GM04503 (cell line): Measurements from ENCODE around the gene DMXL1.
"Not testable (repeated sequence)": the region's sequence is repeated elsewhere in the genome, so short reads cannot be mapped to it uniquely, and the experiment has no call there.

Source experiments
- DNase-seq: peaks from one replicate; pipeline ENCODE4 v3.0.0-alpha.2; 2012; ENCODE audit warnings: low read depth

Gene DMXL1

DNA sequence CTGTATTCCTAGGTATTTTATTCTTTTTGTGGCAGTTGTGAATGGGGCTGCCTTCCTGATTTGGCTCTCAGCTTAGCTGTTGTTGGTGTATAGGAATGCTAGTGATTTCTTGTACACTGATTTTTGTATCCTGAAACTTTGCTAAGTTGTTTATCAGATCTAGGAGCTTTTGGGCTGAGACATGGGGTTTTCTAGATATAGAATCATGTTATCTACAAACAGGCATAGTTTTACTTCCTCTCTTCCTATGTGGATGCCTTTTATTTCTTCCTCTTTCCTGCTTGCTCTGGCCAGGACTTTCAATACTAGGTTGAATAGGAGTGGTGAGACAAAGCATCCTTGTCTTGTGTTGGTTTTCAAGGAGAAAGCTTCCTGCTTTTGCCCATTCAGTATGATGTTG, 129.9 kb downstream of the DMXL1 start:
- no peak for DNase-seq

DNA sequence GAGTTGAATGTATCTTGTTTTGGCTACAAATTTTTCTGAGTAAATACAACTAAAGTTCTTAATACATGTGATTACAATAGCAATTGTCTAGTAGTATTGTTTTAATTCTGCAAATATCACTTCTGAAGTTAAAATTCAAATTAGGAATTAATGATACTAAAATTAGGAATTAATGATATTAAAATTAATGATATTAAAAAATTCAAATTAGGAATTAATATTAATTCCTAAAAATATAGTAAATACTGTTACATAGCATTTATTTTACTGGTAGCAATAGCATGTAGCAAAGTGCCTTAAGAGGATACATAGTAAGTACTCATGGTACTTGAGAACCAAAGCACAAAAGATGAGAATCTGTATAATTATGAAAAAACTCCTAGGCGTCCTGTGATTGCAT, 136.2 kb downstream of the DMXL1 start:
- DNase-seq: no peak

DNA sequence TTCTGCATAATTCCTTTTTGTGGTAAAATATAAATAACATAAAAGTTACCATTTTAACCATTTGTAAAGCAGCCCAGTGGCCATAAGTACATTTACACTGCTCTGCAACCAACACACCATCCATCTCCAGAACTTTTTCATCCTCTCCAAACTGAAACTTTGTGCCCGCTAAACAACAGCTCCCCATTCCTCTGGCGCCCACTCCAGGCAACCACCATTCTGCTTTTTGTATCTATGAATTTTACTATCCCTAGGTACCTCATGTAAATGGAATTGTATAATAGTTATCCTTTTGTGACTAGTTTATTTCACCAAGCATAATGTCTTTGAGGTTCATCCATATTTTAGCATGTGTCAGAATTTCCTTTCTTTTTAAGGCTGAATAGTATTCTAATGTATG, 141.1 kb downstream of the DMXL1 start:
- DNase-seq: no peak

GRCh38 chr5:119212676-119213075, 141.8 kb downstream of the DMXL1 start:
- DNase-seq: no peak

- no peak for DNase-seq
Measured at GRCh38 chr5:119217183-119217582, 146.3 kb downstream of the DMXL1 start.

DNA sequence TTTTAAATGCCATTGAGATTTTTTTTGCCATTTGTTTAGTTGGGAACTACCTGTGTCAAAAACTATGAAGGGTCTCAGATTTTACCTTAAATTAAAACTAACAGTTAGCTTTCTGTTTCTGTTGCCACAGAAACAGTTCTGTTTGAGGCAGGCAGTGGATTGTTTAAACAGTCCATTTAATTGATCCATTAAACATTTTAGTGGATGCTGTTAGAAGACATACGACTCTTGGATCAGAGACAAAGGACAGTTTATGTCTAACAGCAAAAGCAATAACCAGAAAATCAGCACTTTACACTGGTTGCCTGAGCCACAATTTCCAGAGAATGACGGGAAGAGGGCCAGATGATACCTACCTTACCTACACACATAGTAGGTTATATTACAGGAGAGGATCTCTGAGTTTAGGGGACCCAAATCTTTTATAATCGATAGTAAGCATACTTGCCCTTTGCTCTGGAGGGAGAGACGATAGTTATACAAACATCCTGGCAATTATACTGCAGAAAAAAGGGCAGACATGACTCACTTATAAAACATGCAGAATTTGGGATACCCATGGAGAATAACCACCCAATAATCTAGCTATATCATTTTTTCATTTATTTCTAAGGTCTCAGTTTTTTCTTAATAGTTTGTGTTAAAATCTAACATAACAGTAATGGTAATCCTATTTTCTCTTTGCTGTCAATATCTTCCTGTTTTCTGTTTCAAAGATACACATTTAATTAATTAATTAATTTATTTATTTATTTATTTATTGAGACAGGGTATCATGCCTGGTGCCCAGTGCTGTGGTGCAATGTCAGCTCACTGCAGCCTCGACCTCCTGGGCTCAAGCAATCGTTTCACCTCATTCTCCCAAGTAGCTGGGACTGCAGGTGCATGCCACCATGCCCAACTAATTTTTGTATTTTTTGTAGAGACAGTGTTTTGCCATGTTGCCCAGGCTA, 148.2 kb downstream of the DMXL1 start:
- no peak for DNase-seq

GRCh38 chr5:119220576-119221197, 149.8 kb downstream of the DMXL1 start:
- no peak for DNase-seq

GRCh38 chr5:119221330-119221729, 150.4 kb downstream of the DMXL1 start:
- DNase-seq: no peak

DNA sequence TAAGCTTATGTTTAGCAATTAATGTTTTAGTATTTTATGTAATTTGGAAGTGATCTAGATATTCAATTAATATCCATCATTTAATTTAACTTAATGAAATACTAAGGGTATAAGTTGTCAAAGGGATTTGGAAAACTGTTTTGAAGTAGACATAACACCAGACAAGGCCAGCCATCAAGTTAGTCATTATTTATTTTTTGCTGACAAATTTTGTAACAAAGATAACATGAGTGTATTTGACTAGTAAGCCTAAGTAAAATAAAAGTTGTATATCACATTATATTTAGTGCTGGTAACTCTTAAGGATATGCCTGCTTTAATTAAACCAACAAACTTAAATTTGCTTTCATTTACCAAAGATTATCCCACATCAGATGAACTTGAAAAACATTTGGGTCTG, 159.1 kb downstream of the DMXL1 start:
- no peak for DNase-seq

- DNase-seq: no peak
Measured at GRCh38 chr5:119238265-119239118, 167.6 kb downstream of the DMXL1 start.

DNA sequence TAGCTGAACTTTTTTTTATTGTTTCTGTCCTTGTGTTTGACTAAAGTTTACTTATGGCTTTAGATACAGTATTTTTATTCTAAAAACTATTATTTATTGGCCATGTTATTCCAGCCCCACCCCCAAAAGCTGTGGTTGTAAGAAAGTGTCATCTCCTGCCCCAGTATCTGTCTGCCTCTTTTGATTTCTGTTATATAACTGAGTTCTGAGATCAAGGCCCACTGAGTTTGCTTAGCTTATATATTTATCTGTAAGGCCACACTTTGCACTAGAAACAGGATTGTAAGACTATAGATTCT, 168.2 kb downstream of the DMXL1 start:
- no peak for DNase-seq

DNA sequence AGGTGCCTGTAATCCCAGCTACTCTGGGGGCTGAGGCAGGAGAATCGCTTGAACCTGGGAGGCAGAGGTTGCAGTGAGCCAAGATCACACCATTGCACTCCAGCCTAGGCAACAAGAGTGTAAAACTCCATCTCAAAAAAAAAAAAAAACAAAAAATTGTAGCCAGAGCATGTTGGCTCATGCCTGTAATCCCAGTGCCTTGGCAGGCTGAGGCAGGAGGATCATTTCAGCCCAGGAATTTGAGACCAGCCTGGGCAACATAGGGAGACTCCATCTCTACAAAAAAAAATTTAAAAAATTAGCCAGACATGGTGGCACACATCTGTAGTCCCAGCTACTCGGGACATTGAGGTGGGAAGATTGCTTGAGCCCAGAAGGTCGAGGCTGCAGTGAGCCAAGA, 168.9 kb downstream of the DMXL1 start:
- not testable (repeated sequence) for DNase-seq

DNA sequence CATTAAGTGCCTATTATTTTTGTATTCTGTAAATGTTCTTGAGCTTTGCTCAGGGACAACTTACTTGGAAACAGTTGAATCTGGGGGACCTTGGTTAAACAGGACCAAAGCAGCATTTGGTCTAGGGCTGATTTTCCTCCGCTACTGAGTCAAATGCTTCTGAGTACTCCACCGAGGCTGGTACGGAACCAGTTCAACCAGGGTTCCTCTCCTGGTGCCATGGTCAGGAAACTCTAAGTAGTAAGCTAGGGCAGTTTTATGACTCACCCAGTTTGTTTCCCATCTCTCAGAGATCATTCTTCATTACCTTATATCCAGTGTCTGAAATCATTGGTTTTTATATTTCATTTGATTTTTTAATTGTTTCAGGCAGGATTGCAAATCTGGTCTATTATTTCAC, 173.0 kb downstream of the DMXL1 start:
- no peak for DNase-seq

- DNase-seq: no peak
Measured at GRCh38 chr5:119250946-119251901, 180.3 kb downstream of the DMXL1 start.

- no peak for DNase-seq
Measured at GRCh38 chr5:119255571-119256356, 184.9 kb downstream of the DMXL1 start.

DNA sequence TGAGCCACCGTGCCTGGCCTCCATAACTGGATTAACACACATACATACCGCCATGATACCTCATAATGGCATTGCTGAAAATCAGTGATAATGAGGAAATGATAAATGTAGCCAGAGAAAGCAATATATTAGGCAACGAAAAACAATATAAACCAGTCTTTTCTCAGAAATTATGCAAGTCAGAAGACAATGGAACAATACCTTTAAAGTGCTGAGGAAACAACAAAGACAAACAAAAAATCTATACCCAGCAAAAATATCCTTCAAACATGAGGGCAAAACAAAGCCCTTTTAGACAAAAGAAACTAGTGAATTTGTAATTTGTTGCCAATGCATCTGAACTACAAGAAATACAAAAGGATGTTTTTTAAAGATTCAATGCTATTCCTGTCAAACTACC, 186.7 kb downstream of the DMXL1 start:
- no peak for DNase-seq

GRCh38 chr5:119263639-119264038, 192.8 kb downstream of the DMXL1 start:
- DNase-seq: no peak

DNA sequence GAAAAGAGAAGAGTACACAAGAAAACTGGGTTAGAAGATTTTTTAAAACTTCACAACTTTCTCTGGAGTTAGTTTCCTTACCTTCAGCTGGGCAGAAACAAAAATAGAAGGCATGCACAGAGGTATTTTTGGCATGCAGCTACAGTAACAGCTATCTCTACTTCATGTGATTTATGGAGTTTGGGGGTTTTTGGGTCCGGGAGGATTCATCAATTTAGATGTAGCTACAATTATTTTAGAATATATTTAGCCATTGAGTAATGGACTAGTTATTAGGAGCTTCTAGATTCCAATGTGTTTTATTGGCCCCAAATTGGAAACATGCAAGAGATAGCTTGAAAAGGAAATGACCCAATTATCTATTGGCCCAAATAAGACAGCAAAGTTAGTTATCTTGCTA, 193.3 kb downstream of the DMXL1 start:
- no peak for DNase-seq

GRCh38 chr5:119267958-119268386, 197.1 kb downstream of the DMXL1 start:
- peak; percentile 67 for DNase-seq

GRCh38 chr5:119268387-119269060, 197.6 kb downstream of the DMXL1 start:
- DNase-seq: peak; percentile 47
